ENCODE results near the gene GRHL1.

- TF ChIP-seq POLR2AphosphoS5 (IDR thresholded peaks at IDR 0.05; ENCODE audit: low read depth, low read length) (no peak), POLR2A (IDR thresholded peaks at IDR 0.05; ENCODE audit: control extremely low read depth in 1 of 2, low read depth in 2 of 2, low read length in 2 of 2) (no peak), MAFK (IDR thresholded peaks at IDR 0.05; ENCODE audit: low read depth, low read length) (no peak), KDM1A (IDR thresholded peaks at IDR 0.05; ENCODE audit: borderline replicate concordance, low read length) (no peak), EP300 (IDR thresholded peaks at IDR 0.05; ENCODE audit: borderline replicate concordance in 1 of 2, low read depth in 2 of 2, low read length in 2 of 2) (no peak)
Observed at GRCh38 chr2:9993488-9994165, 42.1 kb downstream of the GRHL1 start.

Measured in H1 (cell line).